HG03342 (cell line): ENCODE measurements around the gene UBTD2.
"Not testable (repeated sequence)": the region's sequence is repeated elsewhere in the genome, so short reads cannot be mapped to it uniquely, and the experiment has no call there.

ENCODE experiments used
- ATAC-seq: cut with Tn5 transposase; IDR thresholded peaks from one replicate; pipeline ENCODE4 v1.9.1; 2021; ENCODE audit warnings: mild to moderate bottlenecking, moderate library complexity; ENCODE audit not compliant: unreplicated experiment

Gene UBTD2, protein sequence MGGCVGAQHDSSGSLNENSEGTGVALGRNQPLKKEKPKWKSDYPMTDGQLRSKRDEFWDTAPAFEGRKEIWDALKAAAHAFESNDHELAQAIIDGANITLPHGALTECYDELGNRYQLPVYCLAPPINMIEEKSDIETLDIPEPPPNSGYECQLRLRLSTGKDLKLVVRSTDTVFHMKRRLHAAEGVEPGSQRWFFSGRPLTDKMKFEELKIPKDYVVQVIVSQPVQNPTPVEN

GRCh38 chr5:172283020-172283861 is at the start of gene UBTD2:
Gene UBTD2, minus strand, starts transcription at chr5:172283764. Its CDS starts 99 bp downstream, at chr5:172283665.
- peak; percentile 84 for ATAC-seq

DNA sequence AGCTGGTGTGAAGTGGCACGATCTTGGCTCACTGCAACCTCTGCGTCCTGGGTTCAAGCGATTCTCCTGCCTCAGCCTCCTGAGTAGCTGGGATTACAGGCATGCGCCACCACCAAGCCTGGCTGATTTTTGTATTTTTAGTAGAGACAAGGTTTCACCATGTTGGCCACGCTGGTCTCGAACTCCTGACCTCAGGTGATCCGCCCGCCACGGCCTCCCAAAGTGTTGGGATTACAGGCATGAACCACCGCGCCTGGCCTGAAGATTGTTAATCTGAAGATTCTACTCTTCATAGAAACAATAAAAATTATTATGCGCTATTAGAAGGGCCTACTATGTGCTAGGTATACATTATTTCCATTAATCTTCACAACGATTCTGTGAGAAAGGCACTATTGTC is 43.3 kb upstream of the UBTD2 start:
- not testable (repeated sequence) for ATAC-seq

GRCh38 chr5:172325452-172325851 is 41.9 kb upstream of the UBTD2 start:
- ATAC-seq = no peak

- peak; percentile 57 for ATAC-seq
These were observed 38.7 kb upstream of the UBTD2 start for GRCh38 chr5:172322028-172322965.

DNA sequence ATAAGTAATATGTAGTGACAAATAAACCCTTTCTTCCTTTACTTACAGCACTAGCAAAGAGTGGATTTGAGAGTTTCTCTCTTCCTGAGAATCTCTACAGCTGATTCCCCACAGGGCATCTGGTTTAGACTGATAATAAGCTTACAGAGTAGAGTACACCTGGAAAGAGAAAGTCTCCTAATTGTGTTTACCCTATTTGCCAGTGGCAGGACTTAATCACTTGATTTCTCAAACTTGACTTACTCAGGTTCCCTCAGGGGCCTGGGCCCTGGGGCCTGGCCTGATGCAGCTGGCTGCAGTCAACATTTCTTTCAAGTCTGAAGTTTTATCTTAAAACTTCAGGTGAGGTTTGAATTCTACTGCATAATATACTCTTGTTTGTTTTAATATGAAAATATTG is 38.0 kb upstream of the UBTD2 start:
- no peak for ATAC-seq

GRCh38 chr5:172319708-172320441 is 36.3 kb upstream of the UBTD2 start:
- ATAC-seq = peak; percentile 34

GRCh38 chr5:172315587-172316493 is 32.3 kb upstream of the UBTD2 start:
- peak; percentile 46 for ATAC-seq

- no peak for ATAC-seq
These were observed 30.4 kb upstream of the UBTD2 start for GRCh38 chr5:172313915-172314314.

GRCh38 chr5:172312286-172312685 is 28.7 kb upstream of the UBTD2 start:
- ATAC-seq = no peak

GRCh38 chr5:172311605-172312004 is 28.0 kb upstream of the UBTD2 start:
- ATAC-seq = no peak

DNA sequence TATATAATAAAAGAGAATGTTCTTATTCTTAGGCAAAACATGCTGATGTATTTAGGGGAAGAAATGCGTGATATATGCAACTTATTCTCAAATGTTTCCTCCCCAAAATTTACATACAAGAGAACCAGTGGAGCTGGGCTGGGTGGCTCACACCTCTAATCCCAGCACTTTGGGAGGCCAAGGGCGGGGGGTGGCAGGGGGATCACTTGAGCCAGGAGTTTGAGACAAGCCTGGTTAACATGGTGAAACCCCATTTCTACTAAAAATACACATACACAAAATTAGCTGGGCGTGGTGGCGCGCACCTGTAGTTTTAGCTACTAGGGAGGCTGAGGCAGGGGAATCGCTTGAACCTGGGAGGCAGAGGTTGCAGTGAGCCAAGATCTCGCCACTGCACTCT is 27.5 kb upstream of the UBTD2 start:
- no peak for ATAC-seq

DNA sequence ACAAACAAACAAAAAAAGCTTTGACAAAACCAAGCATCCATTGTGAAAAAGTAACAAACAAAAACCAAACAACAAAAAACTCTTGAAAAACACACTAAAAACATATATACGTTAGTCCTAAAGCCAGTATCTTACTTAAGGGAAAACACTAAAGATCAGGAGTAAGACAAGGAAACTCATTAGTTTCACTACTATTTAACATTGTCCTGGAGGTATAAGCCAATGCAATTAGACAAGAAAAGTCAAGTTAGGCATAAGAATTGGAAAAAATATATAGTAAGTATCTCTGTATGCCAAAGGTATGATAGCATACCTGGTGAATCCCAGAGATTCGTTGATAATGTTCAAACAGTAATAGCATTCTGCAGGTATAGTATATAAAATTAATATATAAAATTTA is 21.8 kb upstream of the UBTD2 start:
- no peak for ATAC-seq

- ATAC-seq = no peak
These were observed 20.2 kb upstream of the UBTD2 start for GRCh38 chr5:172303572-172304335.

GRCh38 chr5:172303162-172303561 is 19.6 kb upstream of the UBTD2 start:
- ATAC-seq = no peak

DNA sequence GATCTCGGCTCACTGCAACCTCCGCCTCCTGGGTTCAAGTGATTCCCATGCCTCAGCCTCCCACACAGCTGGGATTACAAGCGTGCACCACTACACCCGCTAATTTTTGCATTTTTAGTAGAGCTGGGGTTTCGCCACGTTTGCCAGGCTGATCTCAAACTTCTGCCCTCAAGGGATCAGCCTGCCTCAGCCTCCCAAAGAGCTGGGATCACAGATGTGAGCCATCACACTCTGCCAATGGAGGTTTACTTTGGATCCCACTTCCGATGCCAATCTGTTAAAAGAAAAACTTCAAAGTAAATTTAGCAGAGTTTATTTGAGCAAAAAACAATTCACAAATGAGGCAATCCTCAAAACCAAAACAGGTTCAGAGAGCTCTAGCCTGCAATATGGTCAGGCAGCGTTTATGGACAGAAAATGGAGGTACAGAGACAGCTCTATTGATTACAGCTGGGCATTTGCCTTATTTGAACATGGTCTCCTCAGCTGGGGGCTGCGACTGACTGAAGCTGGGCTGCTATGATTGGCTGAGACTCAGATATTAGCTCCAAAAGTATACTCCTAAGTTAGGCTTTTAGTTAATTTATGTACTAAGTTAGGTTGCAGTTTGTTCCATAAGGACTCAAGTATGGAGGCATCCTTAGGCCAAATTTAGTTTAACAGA is 18.6 kb upstream of the UBTD2 start:
- ATAC-seq = no peak

DNA sequence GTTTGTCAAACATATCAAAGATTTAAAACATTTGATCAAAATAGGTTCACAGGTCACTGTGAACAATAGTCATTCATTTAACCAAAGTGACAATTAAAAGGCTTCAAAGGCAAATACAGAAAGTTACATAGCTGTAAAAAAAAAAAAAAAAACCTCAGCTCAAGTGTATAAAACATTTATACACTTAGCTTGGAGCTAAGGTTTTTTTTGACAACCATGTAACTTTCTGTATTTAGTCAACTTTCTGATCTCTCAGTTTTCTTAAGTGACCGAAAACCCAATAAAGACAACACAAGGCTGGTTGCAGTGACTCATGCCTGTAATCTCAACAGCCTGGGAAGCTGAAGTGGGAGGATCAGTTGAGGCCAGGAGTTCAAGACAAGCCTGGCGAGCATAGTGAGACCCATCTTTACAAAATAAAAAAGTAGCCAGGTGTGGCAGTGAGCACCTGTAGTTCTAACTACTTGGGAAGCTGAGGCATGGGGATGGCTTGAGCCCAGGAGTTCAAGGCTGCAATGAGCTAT is 16.4 kb upstream of the UBTD2 start:
- no peak for ATAC-seq

- ATAC-seq = no peak
These were observed 11.3 kb upstream of the UBTD2 start for GRCh38 chr5:172294831-172295230.

GRCh38 chr5:172293745-172294342 is 10.3 kb upstream of the UBTD2 start:
- ATAC-seq = no peak
